RKO (cell line): ENCODE results near the gene C1orf94.
"Not testable (repeated sequence)": the region's sequence is repeated elsewhere in the genome, so short reads cannot be mapped to it uniquely, and the experiment has no call there.

ENCODE experiments used
- DNase-seq: peaks from one replicate; pipeline ENCODE4 v3.0.0-alpha.2; 2016; ENCODE audit warnings: low spot score

Gene C1orf94

DNA sequence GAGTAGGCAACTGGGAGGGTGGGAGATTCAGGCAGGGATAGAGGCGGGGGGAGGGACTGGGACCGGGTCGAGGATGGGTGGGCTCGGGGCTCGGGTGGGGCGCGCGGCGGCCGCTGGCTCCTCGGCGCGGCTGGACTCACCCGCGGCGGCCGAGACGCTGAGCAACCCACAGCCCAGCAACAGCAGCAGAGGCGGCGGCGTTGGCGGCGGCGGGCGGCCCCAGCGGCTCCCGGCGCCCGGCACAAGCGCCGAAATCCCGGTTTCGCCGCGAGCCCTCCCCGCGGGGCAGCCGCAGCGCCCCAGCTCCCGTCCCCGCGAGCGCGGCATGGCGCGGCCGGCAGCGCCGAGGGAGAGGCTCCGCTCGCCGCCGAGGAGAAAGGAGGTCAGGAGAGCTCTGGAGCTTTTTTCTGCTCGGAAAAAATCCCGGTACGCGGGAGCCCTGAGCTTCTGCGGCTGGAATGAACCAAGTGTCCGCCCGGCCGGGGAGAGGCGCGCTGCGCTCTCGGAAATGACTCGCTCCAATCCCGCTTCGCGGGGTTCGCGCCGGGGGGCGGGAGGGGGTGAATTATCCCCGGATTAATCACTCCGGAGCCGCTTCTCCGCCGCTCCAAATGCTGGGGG, 11.8 kb upstream of the C1orf94 start, which contains the start of gene CSMD2:
TSS of gene CSMD2 (minus strand) at position 460 of the 621 bp plus-strand sequence. CDS start at position 327, 133 bp downstream.
- no peak for DNase-seq

- no peak for DNase-seq
These were observed 11.2 kb upstream of the C1orf94 start for GRCh38 chr1:34165422-34165921.

- no peak for DNase-seq
These were observed 10.5 kb upstream of the C1orf94 start for GRCh38 chr1:34166191-34166624.

DNA sequence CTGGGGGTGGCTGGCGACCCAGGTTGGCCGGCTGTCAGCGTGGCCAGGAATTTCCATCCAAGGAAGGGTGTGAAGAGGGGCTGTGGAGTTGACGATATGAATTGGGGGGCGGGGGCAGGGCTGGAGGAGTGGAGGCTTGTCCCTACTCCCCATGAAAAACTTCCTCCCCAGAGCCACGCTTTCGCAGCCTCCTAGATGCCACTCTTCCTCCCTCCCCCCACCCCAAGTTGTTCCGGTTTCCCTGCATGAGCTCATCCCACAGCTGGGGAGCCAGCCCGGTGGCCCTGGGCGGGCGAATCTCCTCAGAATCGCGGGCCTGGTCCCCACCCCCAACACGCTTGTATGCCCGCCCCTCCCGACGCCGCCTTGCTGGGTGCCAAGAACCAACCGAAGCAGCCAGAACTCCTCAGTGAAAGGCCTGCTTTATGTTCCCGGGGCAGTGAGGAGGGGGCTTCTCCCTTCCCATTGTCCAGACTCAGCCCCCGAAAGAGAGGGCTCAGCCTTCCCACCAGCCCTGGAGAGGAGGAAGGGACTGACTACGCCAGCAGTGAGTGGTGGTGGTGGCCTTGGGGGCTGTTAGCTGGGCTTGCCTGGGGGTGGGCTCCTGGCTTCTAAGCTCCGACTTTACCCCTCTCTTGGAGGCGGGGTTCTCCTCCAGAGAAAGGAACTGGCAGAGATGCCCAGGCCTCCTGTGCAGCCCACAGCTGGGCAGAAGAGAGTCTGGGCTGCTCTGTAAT, 9.9 kb upstream of the C1orf94 start:
- DNase-seq = no peak

DNA sequence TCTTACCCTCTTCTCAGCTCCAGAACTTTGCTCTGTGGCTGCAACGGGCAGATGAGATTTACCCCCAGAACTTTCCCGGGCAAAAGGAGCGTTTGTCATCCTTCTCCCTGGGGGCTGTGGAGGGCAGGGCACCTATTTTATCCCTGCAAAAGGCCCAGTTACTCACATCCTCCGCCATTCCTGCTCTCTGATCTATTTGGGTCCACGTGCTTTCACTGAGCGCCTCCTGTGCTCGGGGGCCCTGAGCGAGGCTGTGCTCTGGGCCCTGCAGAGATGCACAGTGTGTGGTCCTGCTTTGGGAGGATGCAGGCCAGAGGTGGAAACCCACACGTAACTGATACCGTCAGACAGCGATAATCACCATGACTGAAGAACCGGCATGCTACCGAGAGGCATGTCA, 9.3 kb upstream of the C1orf94 start:
- no peak for DNase-seq

GRCh38 chr1:34175744-34176143, 963 bp upstream of the C1orf94 start:
- no peak for DNase-seq

DNA sequence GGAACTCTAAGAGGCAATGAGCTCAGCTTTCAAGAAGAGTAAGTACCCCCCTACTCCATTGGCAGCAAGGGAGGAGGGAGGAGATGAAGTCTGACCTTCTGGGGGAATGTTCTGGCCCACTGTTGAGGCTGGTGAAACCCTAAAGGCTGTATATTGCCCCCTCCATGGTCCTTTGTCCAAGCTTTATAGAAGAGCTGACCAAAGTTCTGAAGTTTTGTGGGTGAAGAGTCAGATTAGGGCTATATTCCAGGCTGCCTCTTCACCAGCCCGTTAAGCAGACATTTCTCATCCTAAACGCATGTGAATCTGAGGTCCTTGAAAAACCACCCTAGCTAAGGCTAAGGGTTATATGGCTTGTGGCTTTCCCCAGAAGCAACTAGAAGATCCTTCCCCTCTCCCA, 1.4 kb downstream of the C1orf94 start:
- DNase-seq = no peak

- not testable (repeated sequence) for DNase-seq
These were observed 6.7 kb downstream of the C1orf94 start for GRCh38 chr1:34183381-34183780.

GRCh38 chr1:34186741-34187494, 10.2 kb downstream of the C1orf94 start:
- DNase-seq = no peak

GRCh38 chr1:34188418-34188817, 11.7 kb downstream of the C1orf94 start:
- no peak for DNase-seq

GRCh38 chr1:34188985-34189384, 12.3 kb downstream of the C1orf94 start:
- no peak for DNase-seq

GRCh38 chr1:34190692-34191091, 14.0 kb downstream of the C1orf94 start:
- DNase-seq = peak; percentile 25

- DNase-seq = no peak
These were observed 15.9 kb downstream of the C1orf94 start for GRCh38 chr1:34192621-34193020.

DNA sequence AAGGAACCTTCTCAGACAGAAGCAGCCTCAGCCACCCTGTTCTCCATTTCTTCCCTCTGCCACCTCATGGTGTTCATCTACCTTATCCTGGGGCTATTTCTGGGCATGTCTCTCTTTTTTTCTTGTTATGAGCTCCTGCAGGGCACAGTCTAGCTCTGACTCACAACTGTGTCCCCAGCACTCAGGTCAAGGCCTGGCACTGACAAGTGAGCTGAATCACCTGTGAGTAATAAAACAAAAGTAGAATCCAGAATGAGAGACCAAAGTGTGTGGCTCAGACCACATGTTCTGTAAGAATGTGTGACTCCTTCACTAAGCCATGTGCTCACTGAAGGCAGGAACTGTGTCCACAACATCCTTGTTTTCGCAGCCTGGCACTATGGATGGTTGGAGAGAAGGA, 23.2 kb downstream of the C1orf94 start:
- DNase-seq = peak; percentile 75

DNA sequence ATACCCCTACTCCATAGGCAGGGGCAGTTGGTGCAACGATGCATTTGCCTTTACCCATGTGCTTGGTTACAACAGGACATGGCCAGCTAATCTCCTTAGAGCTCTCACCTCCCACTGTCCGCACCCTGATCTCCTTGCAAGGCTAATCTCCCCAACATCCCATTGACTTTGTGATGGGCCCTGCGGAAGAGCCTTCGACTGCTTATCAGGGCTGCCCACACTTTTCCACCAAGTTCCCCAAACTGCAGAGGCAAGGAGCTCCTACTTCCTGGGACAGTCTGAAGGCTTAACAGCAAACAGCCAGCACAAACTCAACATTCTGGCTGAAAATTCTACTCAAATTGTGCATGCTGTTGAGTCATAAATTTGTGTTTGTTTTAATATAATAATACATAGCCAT, 36.0 kb downstream of the C1orf94 start:
- DNase-seq = no peak

DNA sequence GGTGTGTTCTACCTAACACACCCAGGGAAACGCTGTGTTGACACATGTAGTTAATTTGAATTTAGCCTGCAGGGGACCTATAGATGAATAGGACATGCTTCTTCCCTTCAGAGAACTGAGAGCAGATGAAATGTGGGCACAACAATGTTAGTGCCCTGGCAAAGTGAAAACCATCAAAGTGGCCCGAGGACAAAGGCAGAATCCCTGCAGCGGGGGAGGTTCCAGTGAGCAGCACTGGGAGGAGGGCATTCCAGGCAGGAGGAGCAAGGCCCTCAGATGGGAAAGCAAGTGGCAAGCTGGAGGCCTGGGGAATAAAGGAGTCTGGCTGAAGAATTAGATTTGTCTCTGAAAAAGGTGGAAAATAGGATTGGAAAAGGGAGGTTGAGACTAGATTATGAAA, 37.2 kb downstream of the C1orf94 start:
- DNase-seq = no peak

DNA sequence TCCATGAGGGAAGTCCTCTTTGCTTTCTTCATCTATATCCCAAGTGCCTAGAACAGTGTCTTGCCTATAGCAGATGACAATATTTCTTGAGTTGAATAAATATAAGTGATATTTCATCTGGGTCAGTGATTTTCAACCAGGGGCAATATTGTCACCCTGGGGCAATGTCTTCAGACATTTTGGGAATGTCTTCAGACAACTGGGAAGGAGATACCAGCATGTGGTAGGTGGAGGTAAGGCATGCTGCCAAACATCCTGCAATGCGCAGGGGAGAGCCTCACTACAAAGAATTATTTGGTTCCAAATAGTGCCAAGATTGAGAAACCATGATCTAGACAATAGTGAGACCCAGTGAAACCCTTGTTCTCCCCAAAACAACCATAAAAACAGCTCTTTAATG, 54.7 kb downstream of the C1orf94 start:
- DNase-seq = no peak

GRCh38 chr1:34235594-34235993, 58.9 kb downstream of the C1orf94 start:
- DNase-seq = no peak

GRCh38 chr1:34236089-34236488, 59.4 kb downstream of the C1orf94 start:
- DNase-seq = no peak

DNA sequence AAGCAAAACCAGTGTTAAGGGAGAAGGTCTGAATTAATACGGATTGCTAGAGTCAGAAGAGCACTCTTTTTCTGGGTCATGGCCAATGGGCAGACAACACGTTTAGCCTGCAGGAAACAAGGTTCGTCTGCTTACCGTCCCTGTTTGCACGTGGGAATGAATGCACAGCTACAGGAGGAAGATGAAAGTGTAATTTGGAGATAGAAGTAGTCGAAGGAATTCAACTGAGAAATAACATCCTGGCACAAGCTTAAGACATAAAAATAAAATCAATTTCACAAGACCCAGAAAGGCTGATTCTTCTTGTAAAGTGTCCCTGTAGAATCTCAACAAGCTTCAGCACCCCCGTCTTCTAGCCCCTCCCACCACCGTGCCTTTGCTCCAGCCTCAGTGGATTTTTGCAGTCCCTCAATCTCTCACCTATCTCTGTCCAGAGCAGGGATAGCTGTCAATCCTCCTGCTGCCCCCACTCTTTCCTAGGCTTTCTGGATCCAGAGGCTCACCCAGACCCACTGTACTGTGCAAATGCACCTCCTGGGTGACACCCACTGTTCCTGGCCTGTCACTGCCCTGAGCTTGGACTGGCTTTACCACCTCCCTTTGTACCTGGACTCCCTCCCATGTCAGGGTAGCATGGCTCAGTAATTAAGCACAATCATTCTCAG, 60.6 kb downstream of the C1orf94 start:
- no peak for DNase-seq

DNA sequence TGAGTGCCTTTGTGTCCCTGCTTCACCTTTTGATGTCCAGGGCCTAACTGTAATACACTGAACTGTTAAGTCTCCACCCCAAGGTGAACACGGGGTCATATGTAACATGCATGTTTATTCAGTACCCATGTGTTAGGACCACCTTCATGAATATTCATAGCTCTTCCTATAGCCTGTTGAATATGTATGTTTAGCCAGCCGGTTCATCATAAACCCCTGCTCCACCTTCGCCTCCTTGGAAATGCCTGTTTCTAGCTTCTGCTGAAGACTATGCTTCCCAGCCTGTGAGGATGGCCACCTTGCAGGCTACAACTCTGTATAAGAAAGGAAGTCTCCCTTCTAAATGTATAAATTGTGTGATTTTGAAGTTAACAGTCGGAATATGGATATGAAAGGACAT, 69.3 kb downstream of the C1orf94 start:
- no peak for DNase-seq

DNA sequence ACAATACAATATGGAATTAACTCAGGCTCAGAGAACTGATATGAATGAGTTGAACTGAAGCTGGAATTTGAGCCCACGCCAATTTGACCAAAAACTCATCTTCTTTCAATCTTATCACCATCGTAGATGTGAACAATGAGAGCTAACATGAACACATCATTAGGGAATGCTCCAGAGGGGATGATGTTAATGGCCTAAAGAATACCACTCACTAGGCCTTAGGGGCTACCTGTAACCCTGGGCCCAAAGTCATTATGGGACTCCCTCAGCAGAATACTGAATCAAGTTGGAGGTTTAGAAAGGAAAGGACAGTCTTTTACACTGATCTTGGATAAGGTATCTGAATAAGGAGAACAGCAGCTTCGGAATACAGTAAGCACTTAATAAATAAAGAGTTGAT, 73.6 kb downstream of the C1orf94 start:
- DNase-seq = no peak
